PFSK-1 (cell line): ENCODE data around the gene USE1.

Experiments
- FOXP2 ChIP-seq: optimal IDR thresholded peaks from 2 replicates; pipeline ENCODE3; 2011; ENCODE audit warnings: borderline replicate concordance, control low read depth, inconsistent platforms; ENCODE audit not compliant: insufficient read depth; ENCODE audit errors: extremely low read length, extremely low read depth
- POLR2AphosphoS5 ChIP-seq: IDR thresholded peaks from 2 replicates; pipeline ENCODE4 v1.6.1; 2012; ENCODE audit warnings: low read depth, mild to moderate bottlenecking, control low read depth, low read length, moderate library complexity
- SIN3A ChIP-seq: IDR thresholded peaks from 2 replicates; pipeline ENCODE4 v1.6.1; 2012; ENCODE audit warnings: mild to moderate bottlenecking, low read length, moderate library complexity, borderline replicate concordance; ENCODE audit not compliant: insufficient read depth
- TAF1 ChIP-seq: IDR thresholded peaks from 2 replicates; pipeline ENCODE4 v1.6.1; 2012; ENCODE audit warnings: low read length, control low read depth, borderline replicate concordance; ENCODE audit not compliant: insufficient read depth
- TF ChIP-seq, protein P1 (sequence below), 2 experiments: IDR thresholded peaks; 2 replicates each; pipeline versions ENCODE4 v1.6.1 to v1.8.0; 2011 to 2012; ENCODE audit warnings: low read depth in 2 of 2, low read length in 2 of 2, control low read depth in 1 of 2, inconsistent platforms in 1 of 2, mild to moderate bottlenecking in 1 of 2, moderate library complexity in 1 of 2; ENCODE audit not compliant: insufficient read depth in 1 of 2

The USE1 gene

GRCh38 chr19:17246681-17247425 lies 31.7 kb downstream of the USE1 start:
- TF ChIP-seq, protein P1, sequence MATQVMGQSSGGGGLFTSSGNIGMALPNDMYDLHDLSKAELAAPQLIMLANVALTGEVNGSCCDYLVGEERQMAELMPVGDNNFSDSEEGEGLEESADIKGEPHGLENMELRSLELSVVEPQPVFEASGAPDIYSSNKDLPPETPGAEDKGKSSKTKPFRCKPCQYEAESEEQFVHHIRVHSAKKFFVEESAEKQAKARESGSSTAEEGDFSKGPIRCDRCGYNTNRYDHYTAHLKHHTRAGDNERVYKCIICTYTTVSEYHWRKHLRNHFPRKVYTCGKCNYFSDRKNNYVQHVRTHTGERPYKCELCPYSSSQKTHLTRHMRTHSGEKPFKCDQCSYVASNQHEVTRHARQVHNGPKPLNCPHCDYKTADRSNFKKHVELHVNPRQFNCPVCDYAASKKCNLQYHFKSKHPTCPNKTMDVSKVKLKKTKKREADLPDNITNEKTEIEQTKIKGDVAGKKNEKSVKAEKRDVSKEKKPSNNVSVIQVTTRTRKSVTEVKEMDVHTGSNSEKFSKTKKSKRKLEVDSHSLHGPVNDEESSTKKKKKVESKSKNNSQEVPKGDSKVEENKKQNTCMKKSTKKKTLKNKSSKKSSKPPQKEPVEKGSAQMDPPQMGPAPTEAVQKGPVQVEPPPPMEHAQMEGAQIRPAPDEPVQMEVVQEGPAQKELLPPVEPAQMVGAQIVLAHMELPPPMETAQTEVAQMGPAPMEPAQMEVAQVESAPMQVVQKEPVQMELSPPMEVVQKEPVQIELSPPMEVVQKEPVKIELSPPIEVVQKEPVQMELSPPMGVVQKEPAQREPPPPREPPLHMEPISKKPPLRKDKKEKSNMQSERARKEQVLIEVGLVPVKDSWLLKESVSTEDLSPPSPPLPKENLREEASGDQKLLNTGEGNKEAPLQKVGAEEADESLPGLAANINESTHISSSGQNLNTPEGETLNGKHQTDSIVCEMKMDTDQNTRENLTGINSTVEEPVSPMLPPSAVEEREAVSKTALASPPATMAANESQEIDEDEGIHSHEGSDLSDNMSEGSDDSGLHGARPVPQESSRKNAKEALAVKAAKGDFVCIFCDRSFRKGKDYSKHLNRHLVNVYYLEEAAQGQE (IDR thresholded peaks at IDR 0.05; ENCODE audit: insufficient read depth in 1 of 2, low read depth in 2 of 2, low read length in 2 of 2), result no peak
- TF ChIP-seq TAF1 (no peak), SIN3A (0 out of 2 replicates have a peak, but pooled peaks have one; percentile 5), POLR2AphosphoS5 (no peak), FOXP2 (peak; percentile 28)

DNA sequence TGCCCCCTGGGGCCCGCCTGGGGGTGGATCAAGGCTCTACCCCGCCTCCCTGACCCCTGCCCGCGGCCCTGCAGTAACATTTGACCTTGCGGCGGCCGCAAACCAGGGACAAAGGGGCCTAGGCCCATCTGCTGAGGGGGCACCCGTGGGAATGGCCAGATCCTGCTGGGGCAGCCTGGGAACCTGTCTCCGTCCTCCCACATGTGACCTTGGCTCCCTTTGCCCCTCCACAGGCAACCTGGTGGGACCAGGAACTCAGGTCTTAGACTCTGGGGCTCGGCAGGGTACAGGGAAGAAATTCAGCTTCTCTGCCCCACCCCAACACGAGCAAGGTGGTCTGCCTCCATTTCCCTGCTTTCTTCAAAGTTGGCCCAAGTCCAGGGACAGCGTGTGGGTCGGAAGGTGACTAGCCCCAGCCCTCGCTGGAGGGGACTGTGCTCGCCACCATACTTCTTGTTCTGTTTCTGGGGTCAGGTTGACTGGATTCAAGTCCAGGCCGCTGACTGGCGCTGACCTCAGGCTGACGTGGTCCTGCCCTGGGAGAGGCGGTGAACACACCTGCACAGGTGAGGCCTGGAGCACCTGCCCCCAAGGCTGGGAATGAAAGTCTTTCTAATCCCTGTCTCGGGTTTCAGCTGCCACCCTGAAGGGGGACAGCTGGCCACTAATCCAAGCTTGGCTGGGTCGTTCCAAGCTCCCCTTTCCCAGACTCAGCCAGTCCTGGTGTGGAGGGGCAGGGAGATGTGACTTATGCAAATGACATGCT lies 33.0 kb downstream of the USE1 start:
- TF ChIP-seq FOXP2 (no peak), SIN3A (no peak), TAF1 (no peak), POLR2AphosphoS5 (no peak)
- TF ChIP-seq, protein P1 (IDR thresholded peaks at IDR 0.05; ENCODE audit: insufficient read depth in 1 of 2, low read depth in 2 of 2, low read length in 2 of 2), result no peak

DNA sequence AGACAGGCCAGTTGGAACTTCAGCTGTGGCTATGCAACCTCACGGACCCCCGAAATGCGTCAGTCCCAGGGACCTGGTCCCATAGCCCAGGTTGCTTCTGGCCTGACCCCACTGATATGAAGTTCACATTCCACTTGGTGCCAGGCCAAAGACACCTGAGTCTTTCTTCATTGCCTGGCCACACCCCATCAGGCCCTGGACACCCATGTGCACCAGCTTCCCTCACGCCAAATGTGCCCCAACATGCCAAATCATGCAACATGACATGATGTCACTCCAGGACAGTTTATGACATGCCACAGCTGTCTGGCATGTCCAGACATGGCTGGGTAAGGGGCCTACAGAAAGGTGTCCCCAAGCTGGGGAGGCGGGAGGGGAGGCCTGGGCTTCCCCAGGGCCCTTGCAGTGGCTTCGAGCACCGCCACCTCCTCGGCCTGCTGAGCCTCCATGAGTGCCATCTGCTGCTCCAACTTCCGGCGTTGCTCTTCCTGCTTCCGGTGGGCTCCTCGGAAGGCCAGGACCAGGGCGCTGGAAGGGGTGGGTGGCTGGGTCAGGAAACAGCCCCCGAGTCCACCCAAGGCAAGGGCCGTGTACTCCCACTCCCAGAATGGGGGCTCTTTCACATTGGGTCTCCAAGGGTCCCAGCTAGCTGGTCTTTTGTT lies 34.9 kb downstream of the USE1 start:
- TF ChIP-seq POLR2AphosphoS5, result no peak
- no peak for TF ChIP-seq TAF1
- TF ChIP-seq, protein P1 (IDR thresholded peaks at IDR 0.05; ENCODE audit: insufficient read depth in 1 of 2, low read depth in 2 of 2, low read length in 2 of 2), result no peak
- TF ChIP-seq SIN3A, result no peak
- no peak for TF ChIP-seq FOXP2

- TF ChIP-seq SIN3A, result no peak
- TF ChIP-seq POLR2AphosphoS5, result no peak
- TF ChIP-seq, protein P1 (IDR thresholded peaks at IDR 0.05; ENCODE audit: insufficient read depth in 1 of 2, low read depth in 2 of 2, low read length in 2 of 2), result no peak
- TF ChIP-seq TAF1, result no peak
- no peak for TF ChIP-seq FOXP2
Observed at GRCh38 chr19:17254636-17255035, 39.5 kb downstream of the USE1 start.
